Loucy (cell line): ENCODE results near the gene PTPN9.

Source experiments
- EZH2phosphoT487 ChIP-seq: fragments of 200-600 bp; IDR thresholded peaks from 2 replicates; pipeline ENCODE4 v1.6.1; 2018; ENCODE audit warnings: antibody characterized with exemption, mild to moderate bottlenecking, moderate library complexity, borderline replicate concordance
- TF ChIP-seq, protein P1 (sequence below): fragments of 200-600 bp; sonication (generic); conservative IDR thresholded peaks from 2 replicates; pipeline ENCODE4 v1.5.1; 2014; ENCODE audit warnings: mild to moderate bottlenecking, antibody characterized with exemption, low read length

DNA sequence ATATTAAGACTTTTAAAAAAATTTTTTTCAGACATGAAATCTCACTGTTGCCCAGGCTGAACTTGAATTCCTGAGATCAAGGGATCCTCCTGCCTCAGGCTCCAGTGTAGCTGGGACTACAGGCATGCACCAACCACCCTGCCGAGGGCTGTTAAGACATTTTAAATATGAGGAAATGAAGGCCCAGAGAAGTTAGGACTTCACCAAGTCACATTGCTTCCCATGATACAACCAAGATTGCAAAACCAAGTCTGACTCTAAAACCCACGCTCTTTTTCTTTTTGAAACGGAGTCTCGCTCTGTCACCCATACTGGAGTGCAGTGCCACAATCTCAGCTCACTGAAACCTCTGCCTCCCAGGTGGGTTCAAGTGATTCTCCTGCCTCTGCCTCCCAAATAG, 28.0 kb downstream of the PTPN9 start:
- TF ChIP-seq, protein P1, sequence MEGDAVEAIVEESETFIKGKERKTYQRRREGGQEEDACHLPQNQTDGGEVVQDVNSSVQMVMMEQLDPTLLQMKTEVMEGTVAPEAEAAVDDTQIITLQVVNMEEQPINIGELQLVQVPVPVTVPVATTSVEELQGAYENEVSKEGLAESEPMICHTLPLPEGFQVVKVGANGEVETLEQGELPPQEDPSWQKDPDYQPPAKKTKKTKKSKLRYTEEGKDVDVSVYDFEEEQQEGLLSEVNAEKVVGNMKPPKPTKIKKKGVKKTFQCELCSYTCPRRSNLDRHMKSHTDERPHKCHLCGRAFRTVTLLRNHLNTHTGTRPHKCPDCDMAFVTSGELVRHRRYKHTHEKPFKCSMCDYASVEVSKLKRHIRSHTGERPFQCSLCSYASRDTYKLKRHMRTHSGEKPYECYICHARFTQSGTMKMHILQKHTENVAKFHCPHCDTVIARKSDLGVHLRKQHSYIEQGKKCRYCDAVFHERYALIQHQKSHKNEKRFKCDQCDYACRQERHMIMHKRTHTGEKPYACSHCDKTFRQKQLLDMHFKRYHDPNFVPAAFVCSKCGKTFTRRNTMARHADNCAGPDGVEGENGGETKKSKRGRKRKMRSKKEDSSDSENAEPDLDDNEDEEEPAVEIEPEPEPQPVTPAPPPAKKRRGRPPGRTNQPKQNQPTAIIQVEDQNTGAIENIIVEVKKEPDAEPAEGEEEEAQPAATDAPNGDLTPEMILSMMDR, result no peak
- no peak for TF ChIP-seq EZH2phosphoT487
